Sigmoid colon (tissue), 7 donors: ENCODE data around the gene RNASE7. TPM values are rescaled to one million over a fixed set of nuclear protein-coding genes. Genes with fewer than 3 reads are reported as not detected.
A peak's percentile ranks its signal among the peaks of the same experiment; 100 is the strongest.

ENCODE experiments used
- DNase-seq: peaks from one replicate; pipeline ENCODE4 v3.0.0-alpha.2; 2019
- H3K27ac ChIP-seq, 4 donors: fragments of 200-600 bp; sonication (generic); one replicate each; pipeline ENCODE4 v1.5.1; 2016 to 2019; ENCODE audit warnings: mild to moderate bottlenecking in 1 of 4
- H3K27me3 ChIP-seq, 3 donors: fragments of 200-600 bp; sonication (generic); one replicate each; pipeline ENCODE4 v1.5.1; 2019; ENCODE audit warnings: mild to moderate bottlenecking in 1 of 3
- H3K36me3 ChIP-seq, 4 donors: fragments of 200-600 bp; sonication (generic); one replicate each; pipeline ENCODE4 v1.5.1; 2016 to 2019
- H3K4me1 ChIP-seq, 4 donors: fragments of 200-600 bp; sonication (generic); one replicate each; pipeline ENCODE4 v1.5.1; 2017 to 2019
- H3K4me3 ChIP-seq, 4 donors: fragments of 200-600 bp; sonication (generic); one replicate each; pipeline ENCODE4 v1.5.1; 2017 to 2019; ENCODE audit warnings: mild to moderate bottlenecking in 2 of 4, moderate library complexity in 1 of 4
- H3K9me3 ChIP-seq, 4 donors: fragments of 200-600 bp in 3 of 4; sonication (generic) in 3 of 4; one replicate each; pipeline versions ENCODE4 v1.5.1 to v1.6.1; 2013 to 2019
- EP300 ChIP-seq, 4 donors: sonication (generic); formaldehyde crosslinking; IDR thresholded peaks; one replicate each; pipeline ENCODE4 v1.6.1; 2017; ENCODE audit warnings: antibody characterized with exemption in 4 of 4
- POLR2A ChIP-seq, 2 donors: fragments of 450-650 bp; IDR thresholded peaks; one replicate each; pipeline ENCODE4 v1.6.1; 2016; ENCODE audit warnings: antibody characterized with exemption in 2 of 2, mild to moderate bottlenecking in 2 of 2, moderate library complexity in 2 of 2
- POLR2AphosphoS5 ChIP-seq, 4 donors: sonication (generic); formaldehyde crosslinking; IDR thresholded peaks; one replicate each; pipeline ENCODE4 v1.6.1; 2017; ENCODE audit warnings: antibody characterized with exemption in 4 of 4
- WGBS, 2 donors: extraction: QIAGEN DNeasy Blood & Tissue Kit; methylation state at CpG; one replicate each; pipeline ENCODE4 v1.1.7; 2013; 5-methylcytosine and 5-hydroxymethylcytosine counted together
- intact Hi-C: fragments of 100-400 bp; cut with DNase I; formaldehyde crosslinking; loops from one replicate; pipeline ENCODE4 v1.15.1; 2023
- polyA plus RNA-seq, 3 donors: library from polyadenylated mRNA; stranded (reverse); fragments of 200-250 nt; gene quantifications; one replicate each; pipeline ENCODE4 v1.2.3, GENCODE V29; 2013
- total RNA-seq, 4 donors: library from RNA; depleted of rRNA; stranded (reverse); fragments of >200 nt; gene quantifications; one replicate each; pipeline ENCODE4 v1.1.0, GENCODE V29; 2016
- TF ChIP-seq, protein P1 (sequence below), 4 experiments: fragments of 450-650 bp in 3 of 4; fragments of 200-600 bp in 1 of 4; IDR thresholded peaks; one replicate each; pipeline ENCODE4 v1.5.1; 2016 to 2019; ENCODE audit warnings: antibody characterized with exemption in 4 of 4, mild to moderate bottlenecking in 3 of 4, moderate library complexity in 2 of 4
- donor health status: healthy with polysubstance abuse.
- donor health status: Bipolar disorder and iron deficiency.
- donor health status: healthy.

RNASE7 gene
- total and polyA plus RNA-seq, 7 donors = 0.10 TPM; not detected in 6

DNA sequence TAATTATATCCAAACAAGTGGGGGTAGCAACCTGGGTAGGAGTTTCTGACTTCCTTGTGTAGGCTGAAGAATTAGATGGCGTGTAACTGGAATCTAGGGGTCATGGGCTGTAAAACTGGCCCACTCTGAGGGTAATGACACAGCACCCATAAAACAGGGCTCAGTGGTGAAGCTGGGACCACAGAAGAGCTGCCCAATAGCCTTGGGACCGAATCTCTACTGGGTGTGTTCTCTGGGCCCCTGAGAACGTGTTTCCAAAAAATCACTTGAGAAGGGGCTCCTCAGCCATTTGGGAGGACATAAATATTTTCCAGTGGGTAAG lies 19.1 kb downstream of the RNASE7 start:
- no peaks in the 10 kb centered on the region for H3K27me3 ChIP-seq
- DNase-seq = no peak
- H3K9me3 ChIP-seq = no peaks in the 10 kb centered on the region
- H3K4me3 ChIP-seq = no peak overlapping the region
- H3K36me3 ChIP-seq = no peaks in the 10 kb centered on the region
- peaks cover 0 to 9% (median 4%) of the 10 kb centered on the region in 4 donors for H3K4me1 ChIP-seq
- H3K27ac ChIP-seq = no peak overlapping the region
- intact Hi-C loops = no loop called here
- TF ChIP-seq, protein P1, sequence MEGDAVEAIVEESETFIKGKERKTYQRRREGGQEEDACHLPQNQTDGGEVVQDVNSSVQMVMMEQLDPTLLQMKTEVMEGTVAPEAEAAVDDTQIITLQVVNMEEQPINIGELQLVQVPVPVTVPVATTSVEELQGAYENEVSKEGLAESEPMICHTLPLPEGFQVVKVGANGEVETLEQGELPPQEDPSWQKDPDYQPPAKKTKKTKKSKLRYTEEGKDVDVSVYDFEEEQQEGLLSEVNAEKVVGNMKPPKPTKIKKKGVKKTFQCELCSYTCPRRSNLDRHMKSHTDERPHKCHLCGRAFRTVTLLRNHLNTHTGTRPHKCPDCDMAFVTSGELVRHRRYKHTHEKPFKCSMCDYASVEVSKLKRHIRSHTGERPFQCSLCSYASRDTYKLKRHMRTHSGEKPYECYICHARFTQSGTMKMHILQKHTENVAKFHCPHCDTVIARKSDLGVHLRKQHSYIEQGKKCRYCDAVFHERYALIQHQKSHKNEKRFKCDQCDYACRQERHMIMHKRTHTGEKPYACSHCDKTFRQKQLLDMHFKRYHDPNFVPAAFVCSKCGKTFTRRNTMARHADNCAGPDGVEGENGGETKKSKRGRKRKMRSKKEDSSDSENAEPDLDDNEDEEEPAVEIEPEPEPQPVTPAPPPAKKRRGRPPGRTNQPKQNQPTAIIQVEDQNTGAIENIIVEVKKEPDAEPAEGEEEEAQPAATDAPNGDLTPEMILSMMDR (IDR thresholded peaks at IDR 0.05) = no peak
- TF ChIP-seq EP300 (IDR thresholded peaks at IDR 0.05) (no peak), POLR2AphosphoS5 (IDR thresholded peaks at IDR 0.05) (no peak), POLR2A (IDR thresholded peaks at IDR 0.05) (no peak)
- WGBS, 2 donors = 50 to 73% methylated on average over 3 of the region's 3 CpGs

DNA sequence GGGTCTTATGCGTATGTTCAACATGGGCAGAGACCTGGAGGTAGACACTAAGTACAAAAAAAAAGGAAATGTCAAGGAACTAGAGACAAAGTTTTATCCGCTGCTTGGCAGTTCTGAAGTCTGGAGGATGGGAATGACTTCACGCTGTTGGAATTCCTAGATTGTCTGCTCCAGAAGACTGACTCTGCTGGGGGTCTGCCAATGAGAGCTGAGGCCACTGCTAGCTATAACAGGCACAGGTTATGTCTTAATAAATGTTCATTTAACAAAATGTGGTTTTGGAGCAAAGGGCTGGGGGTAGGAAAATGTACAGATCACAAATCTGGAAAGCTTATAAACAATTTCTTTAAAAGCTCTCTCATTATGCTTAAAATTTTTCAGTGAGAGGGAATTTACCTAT lies 21.3 kb downstream of the RNASE7 start:
- H3K27me3 ChIP-seq = no peaks in the 10 kb centered on the region
- intact Hi-C loops = no loop called here
- H3K4me1 ChIP-seq = peaks cover 0 to 13% (median 4%) of the 10 kb centered on the region in 4 donors
- DNase-seq = no peak
- H3K36me3 ChIP-seq = no peaks in the 10 kb centered on the region
- H3K4me3 ChIP-seq = no peak overlapping the region
- 81 to 84% methylated on average over 3 of the region's 3 CpGs for WGBS, 2 donors
- TF ChIP-seq POLR2A (IDR thresholded peaks at IDR 0.05) = no peak
- TF ChIP-seq EP300 (IDR thresholded peaks at IDR 0.05) = no peak
- TF ChIP-seq, protein P1 (IDR thresholded peaks at IDR 0.05) = no peak
- no peak for TF ChIP-seq POLR2AphosphoS5 (IDR thresholded peaks at IDR 0.05)
- no peaks in the 10 kb centered on the region for H3K9me3 ChIP-seq
- peak overlapping the region in 1 of 4 donors; percentile 13 for H3K27ac ChIP-seq

DNA sequence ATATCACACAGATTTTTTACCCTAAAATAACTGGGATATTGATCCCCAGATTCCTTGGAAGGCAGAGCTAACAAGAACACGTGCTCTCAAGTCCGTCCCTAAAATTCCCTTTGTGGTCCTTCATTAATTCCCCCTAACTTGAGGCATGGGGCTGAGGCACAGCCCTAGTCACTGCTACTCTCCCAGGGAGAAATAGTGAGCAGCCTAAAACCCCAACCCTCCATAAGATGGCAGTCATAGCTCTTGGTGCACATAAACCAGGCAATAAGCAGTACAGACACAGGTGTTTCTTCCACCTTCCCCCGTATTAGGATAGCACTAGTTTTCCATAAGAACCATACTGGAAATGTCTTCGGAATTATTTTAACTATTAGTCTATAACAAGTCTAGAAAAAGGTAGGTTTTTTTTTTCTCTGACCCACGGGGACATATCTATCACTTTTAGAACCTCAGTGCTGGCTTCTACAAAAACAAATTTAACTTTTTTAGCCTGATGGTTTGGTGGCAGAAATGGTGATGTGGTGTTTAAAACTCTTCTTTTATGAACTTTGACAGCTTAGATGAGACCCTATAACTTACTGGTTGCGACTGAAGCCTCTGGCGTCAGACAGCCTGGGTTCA lies 24.8 kb downstream of the RNASE7 start:
- Histone ChIP-seq H3K27me3 (no peaks in the 10 kb centered on the region), H3K27ac (no peak overlapping the region), H3K9me3 (no peaks in the 10 kb centered on the region), H3K36me3 (no peaks in the 10 kb centered on the region), H3K4me3 (no peak overlapping the region), H3K4me1 (peaks cover 0 to 35% (median 31%) of the 10 kb centered on the region in 4 donors)
- no peak for DNase-seq
- intact Hi-C loops = no loop called here
- 51 to 71% methylated on average over 7 of the region's 7 CpGs for WGBS, 2 donors
- no peak for TF ChIP-seq POLR2AphosphoS5 (IDR thresholded peaks at IDR 0.05)
- no peak for TF ChIP-seq EP300 (IDR thresholded peaks at IDR 0.05)
- TF ChIP-seq POLR2A (IDR thresholded peaks at IDR 0.05) = no peak
- TF ChIP-seq, protein P1 (IDR thresholded peaks at IDR 0.05) = no peak

DNA sequence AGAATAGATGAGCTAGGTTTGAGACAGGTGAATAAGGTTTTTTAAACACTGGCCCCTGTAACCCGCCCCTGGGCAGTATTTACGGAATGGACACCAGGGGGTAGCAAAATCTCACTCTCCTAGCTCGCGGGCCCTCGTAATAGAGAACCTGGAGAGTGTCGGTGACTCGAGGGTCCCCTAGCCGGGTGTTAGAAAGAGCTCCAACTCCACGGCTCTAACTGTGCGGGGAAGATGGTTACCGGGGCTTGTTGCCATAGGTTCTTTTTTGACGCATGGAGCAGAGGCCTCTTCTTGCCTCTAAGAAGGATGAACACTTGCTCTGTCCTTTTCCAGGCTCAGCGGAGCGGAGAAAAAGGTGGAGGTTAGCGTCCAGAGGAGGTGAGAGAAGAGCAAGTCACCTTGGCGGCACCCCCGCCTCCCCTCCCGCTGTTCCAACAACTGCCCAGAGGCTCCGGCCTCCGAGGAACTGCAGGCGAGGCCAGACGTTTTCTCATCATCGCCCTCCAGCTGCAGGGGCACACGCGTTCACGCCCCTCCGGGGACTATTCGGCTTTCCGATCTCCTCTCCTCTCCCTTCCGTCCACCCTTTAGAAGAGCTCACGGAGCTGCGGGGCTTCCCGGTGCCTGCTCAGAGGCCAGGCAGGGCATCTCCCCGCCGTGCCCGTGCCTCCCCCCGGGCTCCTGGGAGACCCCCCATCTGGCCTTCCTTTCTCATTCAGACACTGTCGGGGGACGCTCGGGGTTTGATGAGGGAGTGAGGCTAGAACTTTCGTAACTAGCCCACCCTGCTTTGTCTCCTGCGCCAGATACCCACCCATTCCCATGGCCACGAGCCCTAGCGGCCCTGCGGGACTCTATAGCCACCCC lies 26.6 kb downstream of the RNASE7 start:
- Histone ChIP-seq H3K27me3 (no peaks in the 10 kb centered on the region), H3K27ac (peak overlapping the region; percentile 87 to 93 (median 88)), H3K4me3 (peak overlapping the region; percentile 60 to 85 (median 64)), H3K9me3 (no peaks in the 10 kb centered on the region), H3K36me3 (no peaks in the 10 kb centered on the region), H3K4me1 (peaks cover 0 to 39% (median 36%) of the 10 kb centered on the region in 4 donors)
- intact Hi-C loops = no loop called here
- TF ChIP-seq POLR2A (IDR thresholded peaks at IDR 0.05) = no peak
- TF ChIP-seq, protein P1 (IDR thresholded peaks at IDR 0.05) = peak; percentile 54 to 72 (median 62)
- peak; percentile 83 for DNase-seq
- WGBS, 2 donors = 8 to 14% methylated on average over 45 of the region's 45 CpGs
